Measurements from ENCODE around the gene GHR. TPM values are rescaled to one million over a fixed set of nuclear protein-coding genes. Genes with fewer than 3 reads are reported as not detected.
A peak's percentile ranks its signal among the peaks of the same experiment; 100 is the strongest.
"Not testable (repeated sequence)": the region's sequence is repeated elsewhere in the genome, so short reads cannot be mapped to it uniquely, and the experiment has no call there.

GHR gene
- total and polyA plus RNA-seq, 2 donors from 2014 or later: 3.7 to 6.5 TPM

DNA sequence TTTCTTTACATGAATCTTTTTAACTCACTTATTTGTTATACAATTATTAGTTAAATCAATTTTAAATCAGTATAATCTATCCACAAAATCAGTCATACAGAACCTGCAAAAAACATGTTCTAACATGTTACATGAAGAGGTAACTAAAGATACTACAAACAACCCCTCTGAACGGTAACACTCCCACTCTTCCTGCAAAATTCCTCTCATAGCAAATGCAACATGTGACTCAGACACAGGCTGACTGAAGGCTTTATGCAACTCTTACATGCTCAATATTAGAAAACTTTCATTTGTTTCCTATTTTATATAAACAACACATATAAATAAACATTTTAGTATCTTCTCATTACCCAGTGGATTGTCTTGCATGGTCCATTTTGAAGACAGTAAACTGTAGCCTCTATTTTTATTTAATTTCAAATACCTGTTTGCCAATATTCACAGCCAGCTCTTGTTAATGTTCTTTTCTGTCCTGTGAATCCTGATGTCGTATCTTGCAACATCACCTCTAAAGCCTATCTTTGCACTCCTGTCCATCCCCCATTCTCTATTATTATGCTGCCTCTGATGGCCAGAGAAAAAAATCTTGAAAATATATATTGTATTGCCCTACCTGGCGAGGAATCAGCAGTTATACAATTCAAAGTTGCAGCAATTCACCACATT is 232.9 kb downstream of the GHR start:
- Histone ChIP-seq H3K36me3 (ENCODE audit: control insufficient read depth in 2 of 3, insufficient read depth in 3 of 3, low read length in 3 of 3) (no peaks in the 10 kb centered on the region), H3K4me1 (ENCODE audit: control insufficient read depth in 2 of 3, insufficient read depth in 2 of 3, low read depth in 1 of 3, low read length in 3 of 3) (peaks cover 0 to 3% (median 0%) of the 10 kb centered on the region in 3 donors), H3K9me3 (ENCODE audit: control insufficient read depth in 2 of 3, insufficient read depth in 1 of 3, low read length in 3 of 3) (no peaks in the 10 kb centered on the region), H3K27ac (ENCODE audit: low read depth in 2 of 2, low read length in 2 of 2) (no peak overlapping the region), H3K27me3 (ENCODE audit: control insufficient read depth, insufficient read depth, low read length) (no peaks in the 10 kb centered on the region), H3K9ac (ENCODE audit: low read length in 3 of 3) (no peak overlapping the region), H3K4me3 (ENCODE audit: low read length in 3 of 3) (peak overlapping the region in 2 of 3 donors; percentile 4 to 40)
- TF ChIP-seq, protein P1, sequence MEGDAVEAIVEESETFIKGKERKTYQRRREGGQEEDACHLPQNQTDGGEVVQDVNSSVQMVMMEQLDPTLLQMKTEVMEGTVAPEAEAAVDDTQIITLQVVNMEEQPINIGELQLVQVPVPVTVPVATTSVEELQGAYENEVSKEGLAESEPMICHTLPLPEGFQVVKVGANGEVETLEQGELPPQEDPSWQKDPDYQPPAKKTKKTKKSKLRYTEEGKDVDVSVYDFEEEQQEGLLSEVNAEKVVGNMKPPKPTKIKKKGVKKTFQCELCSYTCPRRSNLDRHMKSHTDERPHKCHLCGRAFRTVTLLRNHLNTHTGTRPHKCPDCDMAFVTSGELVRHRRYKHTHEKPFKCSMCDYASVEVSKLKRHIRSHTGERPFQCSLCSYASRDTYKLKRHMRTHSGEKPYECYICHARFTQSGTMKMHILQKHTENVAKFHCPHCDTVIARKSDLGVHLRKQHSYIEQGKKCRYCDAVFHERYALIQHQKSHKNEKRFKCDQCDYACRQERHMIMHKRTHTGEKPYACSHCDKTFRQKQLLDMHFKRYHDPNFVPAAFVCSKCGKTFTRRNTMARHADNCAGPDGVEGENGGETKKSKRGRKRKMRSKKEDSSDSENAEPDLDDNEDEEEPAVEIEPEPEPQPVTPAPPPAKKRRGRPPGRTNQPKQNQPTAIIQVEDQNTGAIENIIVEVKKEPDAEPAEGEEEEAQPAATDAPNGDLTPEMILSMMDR (IDR thresholded peaks at IDR 0.05; ENCODE audit: borderline replicate concordance, extremely low read depth, insufficient read depth): no peak
- FAIRE-seq (peak; percentile 35), DNase-seq (peak in 2 of 5 donors; percentile 49 to 51)
- intact Hi-C loops (cut with DNase I): no loop called here

DNA sequence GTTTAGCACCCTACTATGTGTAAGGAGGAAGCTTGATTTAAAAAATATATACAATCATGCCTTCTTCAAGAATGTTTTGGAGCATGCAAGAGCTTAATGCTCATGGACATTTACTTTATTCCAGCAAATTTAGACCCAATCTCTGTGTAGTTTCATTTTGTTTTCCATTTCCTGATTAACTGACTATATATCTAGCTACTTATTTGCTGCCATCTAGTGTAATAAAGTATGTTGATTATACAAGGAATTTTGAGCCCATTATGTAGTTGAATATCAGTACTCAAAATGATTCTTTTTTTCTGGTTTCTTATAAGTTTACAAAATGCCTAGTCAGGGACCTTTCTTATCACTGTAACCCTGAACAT is 233.4 kb downstream of the GHR start:
- H3K36me3 ChIP-seq (ENCODE audit: control insufficient read depth in 2 of 3, insufficient read depth in 3 of 3, low read length in 3 of 3): no peaks in the 10 kb centered on the region
- peak overlapping the region in 2 of 3 donors; percentile 4 to 40 for H3K4me3 ChIP-seq (ENCODE audit: low read length in 3 of 3)
- H3K27me3 ChIP-seq (ENCODE audit: control insufficient read depth, insufficient read depth, low read length): no peaks in the 10 kb centered on the region
- TF ChIP-seq, protein P1 (IDR thresholded peaks at IDR 0.05; ENCODE audit: borderline replicate concordance, extremely low read depth, insufficient read depth): no peak
- no peak overlapping the region for H3K9ac ChIP-seq (ENCODE audit: low read length in 3 of 3)
- peaks cover 0 to 3% (median 0%) of the 10 kb centered on the region in 3 donors for H3K4me1 ChIP-seq (ENCODE audit: control insufficient read depth in 2 of 3, insufficient read depth in 2 of 3, low read depth in 1 of 3, low read length in 3 of 3)
- FAIRE-seq: peak; percentile 68
- intact Hi-C loops (cut with DNase I): no loop called here
- H3K9me3 ChIP-seq (ENCODE audit: control insufficient read depth in 2 of 3, insufficient read depth in 1 of 3, low read length in 3 of 3): no peaks in the 10 kb centered on the region
- no peak overlapping the region for H3K27ac ChIP-seq (ENCODE audit: low read depth in 2 of 2, low read length in 2 of 2)
- DNase-seq: peak in 2 of 5 donors; percentile 21 to 34

DNA sequence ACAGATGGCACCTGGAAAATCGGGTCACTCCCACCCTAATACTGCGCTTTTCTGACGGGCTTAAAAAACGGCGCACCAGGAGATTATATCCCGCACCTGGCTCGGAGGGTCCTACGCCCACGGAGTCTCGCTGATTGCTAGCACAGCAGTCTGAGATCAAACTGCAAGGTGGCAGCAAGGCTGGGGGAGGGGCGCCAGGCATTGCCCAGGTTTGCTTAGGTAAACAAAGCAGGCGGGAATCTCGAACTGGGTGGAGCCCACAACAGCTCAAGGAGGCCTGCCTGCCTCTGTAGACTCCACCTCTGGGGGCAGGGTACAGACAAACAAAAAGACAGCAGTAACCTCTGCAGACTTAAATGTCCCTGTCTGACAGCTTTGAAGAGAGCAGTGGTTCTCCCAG is 236.6 kb downstream of the GHR start:
- H3K4me3 ChIP-seq (ENCODE audit: low read length in 3 of 3); H3K27me3 ChIP-seq (ENCODE audit: control insufficient read depth, insufficient read depth, low read length); H3K4me1 ChIP-seq (ENCODE audit: control insufficient read depth in 2 of 3, insufficient read depth in 2 of 3, low read depth in 1 of 3, low read length in 3 of 3); H3K27ac ChIP-seq (ENCODE audit: low read depth in 2 of 2, low read length in 2 of 2); FAIRE-seq; DNase-seq; H3K36me3 ChIP-seq (ENCODE audit: control insufficient read depth in 2 of 3, insufficient read depth in 3 of 3, low read length in 3 of 3); H3K9ac ChIP-seq (ENCODE audit: low read length in 3 of 3); H3K9me3 ChIP-seq (ENCODE audit: control insufficient read depth in 2 of 3, insufficient read depth in 1 of 3, low read length in 3 of 3); intact Hi-C loops (cut with DNase I): not testable (repeated sequence)

DNA sequence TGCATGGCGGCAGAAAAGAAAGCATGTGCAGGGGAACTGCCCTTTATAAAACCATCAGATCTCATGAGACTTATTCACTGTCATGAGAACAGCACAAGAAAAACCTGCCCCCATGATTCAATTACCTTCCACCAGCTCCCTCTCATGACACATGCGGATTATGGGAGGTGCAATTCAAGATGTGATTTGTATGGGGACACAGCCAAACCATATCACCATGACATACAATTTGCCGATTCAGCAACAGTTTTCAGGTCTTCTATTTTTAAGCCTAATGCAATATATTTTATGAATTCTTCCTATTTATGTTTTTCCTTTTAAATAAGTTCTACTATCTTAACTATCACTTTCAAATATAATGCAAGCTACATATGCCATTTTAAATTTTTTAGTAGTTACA is 242.6 kb downstream of the GHR start:
- Histone ChIP-seq H3K4me1 (ENCODE audit: control insufficient read depth in 2 of 3, insufficient read depth in 2 of 3, low read depth in 1 of 3, low read length in 3 of 3) (no peaks in the 10 kb centered on the region), H3K27me3 (ENCODE audit: control insufficient read depth, insufficient read depth, low read length) (no peaks in the 10 kb centered on the region), H3K27ac (ENCODE audit: low read depth in 2 of 2, low read length in 2 of 2) (no peak overlapping the region), H3K9me3 (ENCODE audit: control insufficient read depth in 2 of 3, insufficient read depth in 1 of 3, low read length in 3 of 3) (no peaks in the 10 kb centered on the region), H3K9ac (ENCODE audit: low read length in 3 of 3) (no peak overlapping the region), H3K36me3 (ENCODE audit: control insufficient read depth in 2 of 3, insufficient read depth in 3 of 3, low read length in 3 of 3) (no peaks in the 10 kb centered on the region), H3K4me3 (ENCODE audit: low read length in 3 of 3) (no peak overlapping the region)
- FAIRE-seq (no peak), DNase-seq (no peak)
- TF ChIP-seq, protein P1 (IDR thresholded peaks at IDR 0.05; ENCODE audit: borderline replicate concordance, extremely low read depth, insufficient read depth): no peak
- intact Hi-C loops (cut with DNase I): no loop called here
